OCI-LY3 (cell line): ENCODE measurements around the gene NXF1.

Source experiments
- CTCF ChIP-seq: fragments of 200-600, 300-600 bp; sonication (generic); IDR thresholded peaks from 2 replicates; pipeline ENCODE4 v1.5.1; 2014; ENCODE audit warnings: antibody characterized with exemption, low read length, low read depth
- EZH2phosphoT487 ChIP-seq: fragments of 200-600 bp; shearing (Covaris generic); IDR thresholded peaks from 2 replicates; pipeline ENCODE4 v1.6.1; 2018; ENCODE audit warnings: antibody characterized with exemption, mixed run types, low read depth

DNA sequence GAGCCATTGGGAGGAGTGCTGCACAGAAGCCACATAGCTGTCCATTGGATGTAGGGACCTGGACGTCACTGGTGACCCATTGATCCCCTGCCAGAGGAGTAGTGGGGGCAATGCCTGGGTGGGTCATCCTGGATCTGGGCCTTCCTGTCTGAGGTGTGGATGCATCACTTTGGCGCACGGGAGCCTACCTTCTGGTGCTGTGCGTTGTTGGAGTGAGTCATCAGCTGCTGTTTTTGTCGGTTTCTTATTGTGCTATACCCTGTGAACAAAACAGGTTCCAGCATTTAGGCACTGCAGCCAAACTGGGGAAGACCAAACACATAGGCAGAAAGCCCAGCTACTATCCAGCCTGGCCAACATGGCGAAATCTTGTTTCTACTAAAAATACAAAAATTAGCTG, 30.8 kb downstream of the NXF1 start:
- no peak for TF ChIP-seq CTCF
- TF ChIP-seq EZH2phosphoT487: no peak
